Measurements from ENCODE around the gene BUD13. TPM values are rescaled to one million over a fixed set of nuclear protein-coding genes. Genes with fewer than 3 reads are reported as not detected.

Gene BUD13
- total and polyA plus RNA-seq, 2 donors from 2014 or later = 11.7 to 14.1 TPM

- Histone ChIP-seq H3K27me3 (ENCODE audit: control insufficient read depth, insufficient read depth, low read length) (no peaks in the 10 kb centered on the region), H3K9me3 (ENCODE audit: control insufficient read depth in 2 of 3, insufficient read depth in 1 of 3, low read length in 3 of 3) (no peaks in the 10 kb centered on the region), H3K9ac (ENCODE audit: low read length in 3 of 3) (no peak overlapping the region), H3K4me3 (ENCODE audit: low read length in 3 of 3) (no peak overlapping the region), H3K36me3 (ENCODE audit: control insufficient read depth in 2 of 3, insufficient read depth in 3 of 3, low read length in 3 of 3) (peaks cover 0 to 10% (median 6%) of the 10 kb centered on the region in 3 donors), H3K4me1 (ENCODE audit: control insufficient read depth in 2 of 3, insufficient read depth in 2 of 3, low read depth in 1 of 3, low read length in 3 of 3) (peaks cover 0 to 17% (median 16%) of the 10 kb centered on the region in 3 donors), H3K27ac (ENCODE audit: low read depth in 2 of 2, low read length in 2 of 2) (no peak overlapping the region)
- intact Hi-C loops (cut with DNase I) = no loop called here
- TF ChIP-seq CTCF (IDR thresholded peaks at IDR 0.05; ENCODE audit: borderline replicate concordance, extremely low read depth, insufficient read depth) = no peak
- FAIRE-seq = no peak
- peak in 1 of 5 donors; percentile 79 for DNase-seq
Measured at GRCh38 chr11:116790167-116791001, 17.6 kb upstream of the BUD13 start.

GRCh38 chr11:116788975-116789374 lies 16.2 kb upstream of the BUD13 start:
- FAIRE-seq (no peak), DNase-seq (peak in 1 of 5 donors; percentile 52)
- intact Hi-C loops (cut with DNase I) = no loop called here
- H3K4me3 ChIP-seq (ENCODE audit: low read length in 3 of 3) = no peak overlapping the region
- H3K9ac ChIP-seq (ENCODE audit: low read length in 3 of 3) = no peak overlapping the region
- no peak overlapping the region for H3K27ac ChIP-seq (ENCODE audit: low read depth in 2 of 2, low read length in 2 of 2)
- H3K27me3 ChIP-seq (ENCODE audit: control insufficient read depth, insufficient read depth, low read length) = no peaks in the 10 kb centered on the region
- H3K4me1 ChIP-seq (ENCODE audit: control insufficient read depth in 2 of 3, insufficient read depth in 2 of 3, low read depth in 1 of 3, low read length in 3 of 3) = peaks cover 0 to 17% (median 16%) of the 10 kb centered on the region in 3 donors
- no peaks in the 10 kb centered on the region for H3K9me3 ChIP-seq (ENCODE audit: control insufficient read depth in 2 of 3, insufficient read depth in 1 of 3, low read length in 3 of 3)
- TF ChIP-seq CTCF (IDR thresholded peaks at IDR 0.05; ENCODE audit: borderline replicate concordance, extremely low read depth, insufficient read depth) = no peak
- peaks cover 5 to 22% (median 18%) of the 10 kb centered on the region in 3 donors for H3K36me3 ChIP-seq (ENCODE audit: control insufficient read depth in 2 of 3, insufficient read depth in 3 of 3, low read length in 3 of 3)

- no peak for TF ChIP-seq CTCF (IDR thresholded peaks at IDR 0.05; ENCODE audit: borderline replicate concordance, extremely low read depth, insufficient read depth)
- FAIRE-seq (no peak), DNase-seq (no peak)
- Histone ChIP-seq H3K4me1 (ENCODE audit: control insufficient read depth in 2 of 3, insufficient read depth in 2 of 3, low read depth in 1 of 3, low read length in 3 of 3) (peaks cover 0 to 17% (median 16%) of the 10 kb centered on the region in 3 donors), H3K36me3 (ENCODE audit: control insufficient read depth in 2 of 3, insufficient read depth in 3 of 3, low read length in 3 of 3) (peaks cover 5 to 25% (median 18%) of the 10 kb centered on the region in 3 donors), H3K9me3 (ENCODE audit: control insufficient read depth in 2 of 3, insufficient read depth in 1 of 3, low read length in 3 of 3) (no peaks in the 10 kb centered on the region), H3K27ac (ENCODE audit: low read depth in 2 of 2, low read length in 2 of 2) (peak overlapping the region in 1 of 2 donors; percentile 28), H3K27me3 (ENCODE audit: control insufficient read depth, insufficient read depth, low read length) (no peaks in the 10 kb centered on the region), H3K9ac (ENCODE audit: low read length in 3 of 3) (peak overlapping the region in 2 of 3 donors; percentile 83), H3K4me3 (ENCODE audit: low read length in 3 of 3) (peak overlapping the region; percentile 65 to 94 (median 92))
- intact Hi-C loops (cut with DNase I) = no loop called here
Measured at GRCh38 chr11:116788534-116788933, 15.7 kb upstream of the BUD13 start.

All from kidney (tissue), 14 donors.